ENCODE measurements around the gene GNG8.

- TF ChIP-seq, protein P1, sequence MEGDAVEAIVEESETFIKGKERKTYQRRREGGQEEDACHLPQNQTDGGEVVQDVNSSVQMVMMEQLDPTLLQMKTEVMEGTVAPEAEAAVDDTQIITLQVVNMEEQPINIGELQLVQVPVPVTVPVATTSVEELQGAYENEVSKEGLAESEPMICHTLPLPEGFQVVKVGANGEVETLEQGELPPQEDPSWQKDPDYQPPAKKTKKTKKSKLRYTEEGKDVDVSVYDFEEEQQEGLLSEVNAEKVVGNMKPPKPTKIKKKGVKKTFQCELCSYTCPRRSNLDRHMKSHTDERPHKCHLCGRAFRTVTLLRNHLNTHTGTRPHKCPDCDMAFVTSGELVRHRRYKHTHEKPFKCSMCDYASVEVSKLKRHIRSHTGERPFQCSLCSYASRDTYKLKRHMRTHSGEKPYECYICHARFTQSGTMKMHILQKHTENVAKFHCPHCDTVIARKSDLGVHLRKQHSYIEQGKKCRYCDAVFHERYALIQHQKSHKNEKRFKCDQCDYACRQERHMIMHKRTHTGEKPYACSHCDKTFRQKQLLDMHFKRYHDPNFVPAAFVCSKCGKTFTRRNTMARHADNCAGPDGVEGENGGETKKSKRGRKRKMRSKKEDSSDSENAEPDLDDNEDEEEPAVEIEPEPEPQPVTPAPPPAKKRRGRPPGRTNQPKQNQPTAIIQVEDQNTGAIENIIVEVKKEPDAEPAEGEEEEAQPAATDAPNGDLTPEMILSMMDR (IDR thresholded peaks at IDR 0.05) = no peak
- no peak for TF ChIP-seq POLR2A (IDR thresholded peaks at IDR 0.05)
Observed at GRCh38 chr19:46591254-46591653, 44.7 kb downstream of the GNG8 start.
